Osteoblast (primary cell): ENCODE results near the gene HSD3B2. TPM values are rescaled to one million over a fixed set of nuclear protein-coding genes. Genes with fewer than 3 reads are reported as not detected.

Source experiments
- DNase-seq: peaks from one replicate; pipeline ENCODE4 v3.0.0; 2011; ENCODE audit warnings: low spot score, mixed read lengths; ENCODE audit not compliant: insufficient read length; ENCODE audit errors: missing footprints
- H2AFZ ChIP-seq: 2 replicates; pipeline ENCODE4 v1.6.0; 2011; ENCODE audit warnings: mild to moderate bottlenecking, low read length
- H3K27ac ChIP-seq: 2 replicates; pipeline ENCODE4 v1.5.1; 2011; ENCODE audit warnings: mild to moderate bottlenecking, low read depth, low read length, moderate library complexity
- H3K27me3 ChIP-seq: 2 replicates; pipeline ENCODE4 v1.6.0; 2012; ENCODE audit warnings: mild to moderate bottlenecking, control low read depth, inconsistent platforms, low read length, moderate library complexity; ENCODE audit not compliant: insufficient read depth
- H3K36me3 ChIP-seq: 2 replicates; pipeline ENCODE4 v1.5.1; 2011; ENCODE audit warnings: mild to moderate bottlenecking, low read length, control low read depth, moderate library complexity; ENCODE audit not compliant: insufficient read depth
- H3K4me1 ChIP-seq: 2 replicates; pipeline ENCODE4 v1.5.1; 2011; ENCODE audit warnings: mild to moderate bottlenecking, low read length, control low read depth, moderate library complexity; ENCODE audit not compliant: insufficient read depth
- H3K4me2 ChIP-seq: 2 replicates; pipeline ENCODE4 v1.6.0; 2011; ENCODE audit warnings: mild to moderate bottlenecking, low read length; ENCODE audit not compliant: insufficient read depth
- H3K4me3 ChIP-seq: fragments of 200-600 bp; sonication (generic); 3 replicates; pipeline ENCODE4 v1.5.1; 2012; ENCODE audit warnings: mild to moderate bottlenecking, low read length, inconsistent platforms; ENCODE audit not compliant: insufficient read depth
- H3K79me2 ChIP-seq: 2 replicates; pipeline ENCODE4 v1.6.0; 2012; ENCODE audit warnings: mild to moderate bottlenecking, low read length, control low read depth, inconsistent platforms; ENCODE audit not compliant: insufficient read depth
- H3K9me3 ChIP-seq: 2 replicates; pipeline ENCODE4 v1.5.1; 2011; ENCODE audit warnings: low read depth, low read length, control low read depth
- H4K20me1 ChIP-seq: 2 replicates; pipeline ENCODE4 v1.6.0; 2012; ENCODE audit warnings: mild to moderate bottlenecking, low read length, control low read depth; ENCODE audit not compliant: insufficient read depth
- CTCF ChIP-seq: IDR thresholded peaks from 2 replicates; pipeline ENCODE4 v1.5.1; 2011; ENCODE audit warnings: mild to moderate bottlenecking, low read depth, low read length, moderate library complexity; ENCODE audit errors: extremely low read depth
- total RNA-seq: library from RNA; depleted of rRNA; stranded (reverse); fragments of >200 nt; gene quantifications from 2 replicates; pipeline ENCODE4 v1.2.3, GENCODE V29; 2012

Gene HSD3B2
- total RNA-seq, 1 donor, result not detected

GRCh38 chr1:119370748-119371147 lies 44.2 kb upstream of the HSD3B2 start:
- Histone ChIP-seq H3K4me2 (no peak overlapping the region), H3K27ac (no peak overlapping the region), H3K36me3 (no peaks in the 10 kb centered on the region), H3K4me1 (peaks cover 4% of the 10 kb centered on the region), H3K79me2 (no peaks in the 10 kb centered on the region), H3K4me3 (no peak overlapping the region), H3K27me3 (peaks cover 35% of the 10 kb centered on the region), H3K9me3 (no peaks in the 10 kb centered on the region), H4K20me1 (no peaks in the 10 kb centered on the region), H2AFZ (no peak overlapping the region)
- DNase-seq, result no peak
- TF ChIP-seq CTCF, result no peak

GRCh38 chr1:119371815-119372214 lies 43.1 kb upstream of the HSD3B2 start:
- H3K4me3 ChIP-seq, result no peak overlapping the region
- H3K9me3 ChIP-seq, result no peaks in the 10 kb centered on the region
- no peak for TF ChIP-seq CTCF
- H2AFZ ChIP-seq, result no peak overlapping the region
- DNase-seq, result no peak
- H3K79me2 ChIP-seq, result no peaks in the 10 kb centered on the region
- no peaks in the 10 kb centered on the region for H3K36me3 ChIP-seq
- H3K4me1 ChIP-seq, result peaks cover 4% of the 10 kb centered on the region
- no peak overlapping the region for H3K27ac ChIP-seq
- no peak overlapping the region for H3K4me2 ChIP-seq
- H3K27me3 ChIP-seq, result peaks cover 36% of the 10 kb centered on the region
- no peaks in the 10 kb centered on the region for H4K20me1 ChIP-seq

DNA sequence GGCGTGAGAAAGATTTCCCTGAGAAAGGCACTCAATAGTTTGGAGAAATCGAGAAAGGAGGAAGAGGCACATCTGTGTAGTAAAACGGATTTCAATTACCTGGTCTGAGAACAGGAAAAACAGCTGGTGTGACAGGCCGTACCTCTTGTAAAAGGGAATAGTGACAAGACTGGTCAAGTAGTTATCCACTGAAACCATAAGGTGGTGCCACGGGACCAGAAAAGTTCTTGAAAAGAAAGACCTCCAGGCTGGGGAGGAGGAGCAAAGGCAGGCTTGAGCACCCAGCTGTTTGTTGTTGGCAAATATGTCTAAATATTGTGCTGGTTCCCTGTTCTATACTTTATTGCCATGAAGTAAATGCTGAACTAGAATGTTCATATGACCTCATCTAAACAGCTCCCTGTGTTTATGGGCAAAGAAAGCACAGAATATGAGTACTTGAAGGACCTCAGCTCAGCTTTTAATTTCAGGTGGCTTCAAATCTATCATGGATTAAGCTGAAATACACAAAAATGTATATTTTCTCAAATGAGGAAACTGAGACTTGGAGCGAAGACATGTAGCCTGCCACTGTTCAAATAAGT lies 42.4 kb upstream of the HSD3B2 start:
- Histone ChIP-seq H3K9me3 (no peaks in the 10 kb centered on the region), H3K79me2 (no peaks in the 10 kb centered on the region), H3K4me1 (peaks cover 4% of the 10 kb centered on the region), H3K27me3 (peaks cover 36% of the 10 kb centered on the region), H3K4me3 (no peak overlapping the region), H3K27ac (no peak overlapping the region), H2AFZ (no peak overlapping the region), H4K20me1 (no peaks in the 10 kb centered on the region), H3K4me2 (no peak overlapping the region), H3K36me3 (no peaks in the 10 kb centered on the region)
- no peak for DNase-seq
- TF ChIP-seq CTCF, result peak; percentile 23

DNA sequence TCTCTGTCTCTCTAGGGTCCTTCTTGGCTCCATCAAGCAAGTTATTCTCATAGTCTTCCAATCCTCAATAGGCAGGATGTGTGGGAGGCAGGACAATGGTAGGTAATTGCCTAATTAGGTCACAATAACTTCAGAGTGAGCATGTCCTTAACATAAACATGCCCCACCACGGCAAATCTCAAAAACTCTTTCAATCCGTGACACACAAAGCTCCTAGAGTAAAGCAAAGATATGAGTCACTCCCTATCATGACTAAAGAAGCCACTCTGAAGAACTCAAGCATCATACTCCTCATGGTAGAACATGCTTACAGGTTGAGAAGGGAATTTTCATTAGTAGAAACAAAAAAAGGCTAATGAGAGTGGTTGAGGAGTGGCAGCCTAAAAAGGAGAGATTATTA lies 41.5 kb upstream of the HSD3B2 start:
- DNase-seq, result no peak
- H3K27ac ChIP-seq, result no peak overlapping the region
- no peaks in the 10 kb centered on the region for H4K20me1 ChIP-seq
- H3K9me3 ChIP-seq, result no peaks in the 10 kb centered on the region
- H3K4me1 ChIP-seq, result peaks cover 4% of the 10 kb centered on the region
- TF ChIP-seq CTCF, result no peak
- H3K4me3 ChIP-seq, result no peak overlapping the region
- no peak overlapping the region for H2AFZ ChIP-seq
- H3K4me2 ChIP-seq, result no peak overlapping the region
- peaks cover 35% of the 10 kb centered on the region for H3K27me3 ChIP-seq
- H3K79me2 ChIP-seq, result no peaks in the 10 kb centered on the region
- no peaks in the 10 kb centered on the region for H3K36me3 ChIP-seq
